Mesenchymal stem cell (in vitro differentiated cells and primary cell): ENCODE data around the gene CFB.

Source experiments
- DNase-seq: peaks from one replicate; pipeline ENCODE4 v3.0.0-alpha.2; 2013
- H2AFZ ChIP-seq: one replicate; pipeline ENCODE4 v1.6.1; 2013; ENCODE audit warnings: low read depth, mild to moderate bottlenecking, control low read depth, inconsistent platforms, low read length, moderate library complexity
- H2AK5ac ChIP-seq: 2 replicates; pipeline ENCODE4 v1.6.1; 2013; ENCODE audit warnings: low read length, moderate library complexity, mild to moderate bottlenecking, inconsistent platforms; ENCODE audit not compliant: severe bottlenecking
- H2BK120ac ChIP-seq: one replicate; pipeline ENCODE4 v1.6.1; 2013; ENCODE audit warnings: low read depth, mild to moderate bottlenecking, inconsistent platforms, low read length, moderate library complexity
- H2BK12ac ChIP-seq, 2 experiments: one replicate each; pipeline ENCODE4 v1.6.1; 2013; ENCODE audit warnings: inconsistent platforms in 2 of 2, low read length in 2 of 2, mild to moderate bottlenecking in 2 of 2, moderate library complexity in 2 of 2, control low read depth in 1 of 2
- H2BK15ac ChIP-seq: one replicate; pipeline ENCODE4 v1.6.1; 2013; ENCODE audit warnings: mild to moderate bottlenecking, low read depth, inconsistent platforms; ENCODE audit not compliant: poor library complexity, severe bottlenecking
- H2BK5ac ChIP-seq: 2 replicates; pipeline ENCODE4 v1.6.1; 2013; ENCODE audit warnings: low read depth, mild to moderate bottlenecking, low read length, control low read depth, inconsistent platforms; ENCODE audit not compliant: poor library complexity, severe bottlenecking
- H3K14ac ChIP-seq, 2 experiments: one replicate each; pipeline ENCODE4 v1.6.1; 2013; ENCODE audit warnings: inconsistent platforms in 2 of 2, low read length in 2 of 2, control low read depth in 1 of 2, mild to moderate bottlenecking in 1 of 2, moderate library complexity in 1 of 2
- H3K18ac ChIP-seq, 2 experiments: one replicate each; pipeline ENCODE4 v1.6.1; 2013; ENCODE audit warnings: inconsistent platforms in 2 of 2, low read length in 2 of 2, control low read depth in 1 of 2, low read depth in 1 of 2, mild to moderate bottlenecking in 1 of 2
- H3K23ac ChIP-seq, 2 experiments: one replicate each; pipeline ENCODE4 v1.6.1; 2013; ENCODE audit warnings: inconsistent platforms in 2 of 2, low read length in 2 of 2, mild to moderate bottlenecking in 2 of 2, moderate library complexity in 2 of 2, control low read depth in 1 of 2
- H3K27ac ChIP-seq: 2 replicates; pipeline ENCODE4 v1.5.1; 2013; ENCODE audit warnings: mild to moderate bottlenecking, moderate library complexity, low read length, control low read depth, inconsistent platforms; ENCODE audit not compliant: poor library complexity, severe bottlenecking
- H3K27me3 ChIP-seq, 2 experiments: 2 replicates each; pipeline versions ENCODE4 v1.6.1 to v1.7.0; 2013; ENCODE audit warnings: low read length in 2 of 2, mild to moderate bottlenecking in 2 of 2, moderate library complexity in 2 of 2, control low read depth in 1 of 2, inconsistent platforms in 1 of 2; ENCODE audit not compliant: control insufficient read depth in 1 of 2, insufficient read depth in 1 of 2
- H3K36me3 ChIP-seq, 2 experiments: 2 replicates each; pipeline versions ENCODE4 v1.6.1 to v1.7.0; 2013; ENCODE audit warnings: low read length in 2 of 2, control low read depth in 1 of 2, inconsistent platforms in 1 of 2, low read depth in 1 of 2, mild to moderate bottlenecking in 1 of 2; ENCODE audit not compliant: insufficient read depth in 2 of 2, control insufficient read depth in 1 of 2
- H3K4ac ChIP-seq, 2 experiments: one replicate each; pipeline ENCODE4 v1.6.1; 2013; ENCODE audit warnings: inconsistent platforms in 2 of 2, low read length in 2 of 2, mild to moderate bottlenecking in 2 of 2, moderate library complexity in 2 of 2, control low read depth in 1 of 2, low read depth in 1 of 2
- H3K4me1 ChIP-seq: 2 replicates; pipeline ENCODE4 v1.6.1; 2013; ENCODE audit warnings: low read depth, low read length, control low read depth; ENCODE audit not compliant: control insufficient read depth, insufficient read depth
- H3K4me2 ChIP-seq: 2 replicates; pipeline ENCODE4 v1.6.1; 2013; ENCODE audit warnings: low read length, mild to moderate bottlenecking, inconsistent platforms; ENCODE audit not compliant: poor library complexity, severe bottlenecking
- H3K4me3 ChIP-seq, 2 experiments: 2 replicates each; pipeline versions ENCODE4 v1.5.1 to v1.7.0; 2013; ENCODE audit warnings: low read length in 2 of 2, mild to moderate bottlenecking in 2 of 2, control low read depth in 1 of 2, low read depth in 1 of 2; ENCODE audit not compliant: insufficient read depth in 1 of 2
- H3K79me1 ChIP-seq: replicated peaks from 2 replicates; pipeline ENCODE4 v1.6.1; 2013; ENCODE audit warnings: mild to moderate bottlenecking, control low read depth, low read length, inconsistent platforms; ENCODE audit not compliant: poor library complexity, severe bottlenecking
- H3K9ac ChIP-seq: 2 replicates; pipeline ENCODE4 v1.7.0; 2013; ENCODE audit warnings: mild to moderate bottlenecking, low read length, moderate library complexity
- H3K9me3 ChIP-seq: 2 replicates; pipeline ENCODE4 v1.7.0; 2013; ENCODE audit warnings: mild to moderate bottlenecking, low read length; ENCODE audit not compliant: control insufficient read depth
- H4K8ac ChIP-seq: one replicate; pipeline ENCODE4 v1.6.1; 2013; ENCODE audit warnings: inconsistent platforms, mild to moderate bottlenecking, low read length, moderate library complexity
- H4K91ac ChIP-seq: one replicate; pipeline ENCODE4 v1.6.1; 2013; ENCODE audit warnings: mild to moderate bottlenecking, low read length, inconsistent platforms
- WGBS: methylation state at CpG from one replicate; pipeline ENCODE4 v1.1.7; 2013; ENCODE audit warnings: mixed read lengths; 5-methylcytosine and 5-hydroxymethylcytosine counted together

The CFB gene

DNA sequence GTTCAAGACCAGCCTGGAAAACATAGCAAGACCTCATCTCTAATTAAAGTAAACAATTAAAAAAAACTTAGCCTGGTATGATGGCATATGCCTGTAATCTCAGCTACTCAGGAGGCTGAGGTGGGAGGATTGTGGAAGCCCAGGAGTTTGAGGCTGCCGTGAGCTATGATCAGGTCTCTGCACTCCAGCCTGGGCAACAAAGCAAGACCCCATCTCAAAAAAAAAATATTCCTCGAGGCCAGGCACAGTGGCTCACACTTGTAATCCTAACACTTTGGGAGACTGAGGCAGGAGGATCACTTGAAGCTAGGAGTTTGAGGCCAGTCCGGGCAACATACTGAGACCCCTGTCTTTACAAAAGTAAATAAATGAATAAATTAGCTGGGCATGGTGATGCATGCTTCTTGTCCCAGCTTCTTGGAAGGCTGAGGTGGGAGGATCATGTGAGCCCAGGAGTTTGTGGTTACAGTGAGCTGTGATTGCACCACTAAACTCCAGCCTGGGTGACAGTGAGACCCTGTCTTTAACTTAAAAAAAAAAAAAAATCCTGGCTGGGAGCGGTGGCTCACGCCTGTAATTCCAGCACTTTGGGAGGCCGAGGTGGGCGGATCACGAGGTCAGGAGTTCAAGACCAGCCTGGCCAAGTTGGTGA, 27.7 kb upstream of the CFB start:
- no peak overlapping the region for H3K4me2 ChIP-seq
- no peak for DNase-seq
- H3K23ac ChIP-seq: no peak overlapping the region
- no peak overlapping the region for H3K18ac ChIP-seq
- no peaks in the 10 kb centered on the region for H3K79me1 ChIP-seq
- no peaks in the 10 kb centered on the region for H3K27me3 ChIP-seq
- H3K9me3 ChIP-seq: no peaks in the 10 kb centered on the region
- no peak overlapping the region for H3K14ac ChIP-seq
- H3K4me1 ChIP-seq: no peaks in the 10 kb centered on the region
- H2BK120ac ChIP-seq: no peak overlapping the region
- H3K4me3 ChIP-seq: no peak overlapping the region
- no peak overlapping the region for H4K8ac ChIP-seq
- no peak overlapping the region for H2BK5ac ChIP-seq
- H3K27ac ChIP-seq: no peak overlapping the region
- no peak overlapping the region for H2BK12ac ChIP-seq
- H4K91ac ChIP-seq: no peak overlapping the region
- WGBS: 98% methylated on average over 8 of the region's 8 CpGs
- H3K9ac ChIP-seq: no peak overlapping the region
- H2AK5ac ChIP-seq: no peak overlapping the region
- H3K36me3 ChIP-seq: no peaks in the 10 kb centered on the region
- H2BK15ac ChIP-seq: no peak overlapping the region
- no peak overlapping the region for H2AFZ ChIP-seq
- no peak overlapping the region for H3K4ac ChIP-seq

- Histone ChIP-seq H3K36me3 (no peaks in the 10 kb centered on the region), H3K4ac (no peak overlapping the region), H3K18ac (no peak overlapping the region), H3K9ac (no peak overlapping the region), H4K8ac (no peak overlapping the region), H2BK15ac (no peak overlapping the region), H3K4me2 (no peak overlapping the region), H2BK5ac (no peak overlapping the region), H3K79me1 (no peaks in the 10 kb centered on the region), H3K9me3 (no peaks in the 10 kb centered on the region), H2BK120ac (no peak overlapping the region), H3K27ac (no peak overlapping the region), H3K27me3 (no peaks in the 10 kb centered on the region), H2AFZ (no peak overlapping the region), H2AK5ac (no peak overlapping the region), H3K4me1 (no peaks in the 10 kb centered on the region), H4K91ac (no peak overlapping the region), H3K23ac (no peak overlapping the region), H3K14ac (no peak overlapping the region), H3K4me3 (no peak overlapping the region), H2BK12ac (no peak overlapping the region)
- no peak for DNase-seq
- WGBS: 91% methylated on average over 6 of the region's 6 CpGs
Measured at GRCh38 chr6:31919624-31920303, 26.1 kb upstream of the CFB start.

GRCh38 chr6:31920811-31921210, 25.1 kb upstream of the CFB start:
- no peak overlapping the region for H3K23ac ChIP-seq
- H3K4me2 ChIP-seq: no peak overlapping the region
- no peak overlapping the region for H2AK5ac ChIP-seq
- H2AFZ ChIP-seq: no peak overlapping the region
- no peak overlapping the region for H3K4ac ChIP-seq
- no peaks in the 10 kb centered on the region for H3K36me3 ChIP-seq
- H3K4me3 ChIP-seq: no peak overlapping the region
- WGBS: 80% methylated on average over 2 of the region's 2 CpGs
- H3K14ac ChIP-seq: no peak overlapping the region
- no peaks in the 10 kb centered on the region for H3K9me3 ChIP-seq
- no peak for DNase-seq
- no peak overlapping the region for H2BK12ac ChIP-seq
- H2BK5ac ChIP-seq: no peak overlapping the region
- H3K27me3 ChIP-seq: no peaks in the 10 kb centered on the region
- H3K18ac ChIP-seq: no peak overlapping the region
- no peak overlapping the region for H2BK15ac ChIP-seq
- H2BK120ac ChIP-seq: no peak overlapping the region
- no peaks in the 10 kb centered on the region for H3K4me1 ChIP-seq
- no peak overlapping the region for H3K27ac ChIP-seq
- no peak overlapping the region for H4K8ac ChIP-seq
- H3K79me1 ChIP-seq: no peaks in the 10 kb centered on the region
- no peak overlapping the region for H4K91ac ChIP-seq
- H3K9ac ChIP-seq: no peak overlapping the region

GRCh38 chr6:31922942-31923341, 23.0 kb upstream of the CFB start:
- Histone ChIP-seq H4K8ac (no peak overlapping the region), H2AFZ (no peak overlapping the region), H3K4me2 (no peak overlapping the region), H3K4me1 (peaks cover 1% of the 10 kb centered on the region), H2BK15ac (no peak overlapping the region), H3K27me3 (peaks cover 0 to 7% of the 10 kb centered on the region in 2 experiments), H2AK5ac (no peak overlapping the region), H3K79me1 (no peaks in the 10 kb centered on the region), H4K91ac (no peak overlapping the region), H3K9me3 (no peaks in the 10 kb centered on the region), H3K4ac (no peak overlapping the region), H3K23ac (no peak overlapping the region), H3K9ac (no peak overlapping the region), H3K4me3 (no peak overlapping the region), H2BK5ac (no peak overlapping the region), H3K27ac (no peak overlapping the region), H2BK120ac (no peak overlapping the region), H2BK12ac (no peak overlapping the region), H3K36me3 (no peaks in the 10 kb centered on the region), H3K14ac (no peak overlapping the region), H3K18ac (no peak overlapping the region)
- DNase-seq: no peak
- WGBS: 27% methylated on average over 5 of the region's 5 CpGs
